ENCODE results near the gene USP17L29.
"Not testable (repeated sequence)": the region's sequence is repeated elsewhere in the genome, so short reads cannot be mapped to it uniquely, and the experiment has no call there.

- not testable (repeated sequence) for TF ChIP-seq EP300, POLR2AphosphoS5 (IDR thresholded peaks at IDR 0.05)
Measured at GRCh38 chr4:9379881-9380280, 26.4 kb downstream of the USP17L29 start.
